Tibial nerve (tissue), 4 donors: Measurements from ENCODE around the gene GPRIN1. TPM values are rescaled to one million over a fixed set of nuclear protein-coding genes. Genes with fewer than 3 reads are reported as not detected.

Source experiments
- DNase-seq, 2 donors: peaks; one replicate each; pipeline ENCODE4 v3.0.0-alpha.2; 2019; ENCODE audit warnings: low spot score in 2 of 2
- H3K27ac ChIP-seq, 4 donors: fragments of 200-600 bp; sonication (generic) in 3 of 4; one replicate each; pipeline ENCODE4 v1.5.1; 2017 to 2019; ENCODE audit warnings: mild to moderate bottlenecking in 1 of 4
- H3K27me3 ChIP-seq, 2 donors: fragments of 200-600 bp; sonication (generic) in 1 of 2; one replicate each; pipeline versions ENCODE4 v1.5.1 to v1.6.0; 2017 to 2019
- H3K36me3 ChIP-seq, 3 donors: fragments of 200-600 bp; sonication (generic); one replicate each; pipeline ENCODE4 v1.5.1; 2018 to 2019
- H3K4me1 ChIP-seq, 4 donors: fragments of 200-600 bp; sonication (generic) in 3 of 4; one replicate each; pipeline ENCODE4 v1.5.1; 2017 to 2019
- H3K4me3 ChIP-seq, 4 donors: fragments of 200-600 bp; sonication (generic) in 3 of 4; one replicate each; pipeline ENCODE4 v1.5.1; 2017 to 2019; ENCODE audit warnings: mild to moderate bottlenecking in 1 of 4, moderate library complexity in 1 of 4
- H3K9me3 ChIP-seq, 4 donors: fragments of 200-600 bp; sonication (generic) in 3 of 4; one replicate each; pipeline ENCODE4 v1.5.1; 2017 to 2019
- CTCF ChIP-seq, 5 experiments: fragments of 200-600 bp in 3 of 5; fragments of 450-650 bp in 2 of 5; sonication (generic) in 3 of 5; IDR thresholded peaks; one replicate each; pipeline ENCODE4 v1.5.1; 2016 to 2019; ENCODE audit warnings: antibody characterized with exemption in 5 of 5, mild to moderate bottlenecking in 3 of 5, moderate library complexity in 2 of 5
- EP300 ChIP-seq, 2 donors: sonication (generic); formaldehyde crosslinking; IDR thresholded peaks; one replicate each; pipeline ENCODE4 v1.6.1; 2017; ENCODE audit warnings: antibody characterized with exemption in 2 of 2, mild to moderate bottlenecking in 1 of 2
- POLR2A ChIP-seq, 2 donors: fragments of 450-650 bp; IDR thresholded peaks; one replicate each; pipeline ENCODE4 v1.6.1; 2017; ENCODE audit warnings: antibody characterized with exemption in 2 of 2, mild to moderate bottlenecking in 2 of 2, moderate library complexity in 2 of 2
- WGBS, 2 donors: methylation state at CpG; one replicate each; pipeline ENCODE4 v1.1.5; 2018; 5-methylcytosine and 5-hydroxymethylcytosine counted together
- total RNA-seq, 4 donors: library from RNA; depleted of rRNA; stranded (reverse); fragments of >200 nt; gene quantifications; one replicate each; pipeline ENCODE4 v1.1.0, GENCODE V29; 2016

Gene GPRIN1
- total RNA-seq, 4 donors from 2014 or later, result 0.22 to 0.90 TPM; not detected in 2

GRCh38 chr5:176642675-176643490, 32.9 kb upstream of the GPRIN1 start:
- Histone ChIP-seq H3K4me3 (no peak overlapping the region), H3K27me3 (no peaks in the 10 kb centered on the region), H3K27ac (no peak overlapping the region), H3K4me1 (peaks cover 0 to 10% (median 4%) of the 10 kb centered on the region in 4 donors), H3K9me3 (no peaks in the 10 kb centered on the region), H3K36me3 (no peaks in the 10 kb centered on the region)
- no peak for DNase-seq
- 46 to 51% methylated on average over 12 to 14 of the region's 15 CpGs for WGBS, 2 donors
- TF ChIP-seq EP300 (IDR thresholded peaks at IDR 0.05), result no peak
- TF ChIP-seq POLR2A (IDR thresholded peaks at IDR 0.05), result no peak
- no peak for TF ChIP-seq CTCF (IDR thresholded peaks at IDR 0.05)

GRCh38 chr5:176640616-176641015, 30.7 kb upstream of the GPRIN1 start:
- TF ChIP-seq CTCF (IDR thresholded peaks at IDR 0.05) (no peak), POLR2A (IDR thresholded peaks at IDR 0.05) (no peak), EP300 (IDR thresholded peaks at IDR 0.05) (no peak)
- H3K27ac ChIP-seq, result no peak overlapping the region
- 61 to 62% methylated on average over 4 of the region's 4 CpGs for WGBS, 2 donors

GRCh38 chr5:176639981-176640380, 30.0 kb upstream of the GPRIN1 start:
- H3K4me3 ChIP-seq, result no peak overlapping the region
- no peak for TF ChIP-seq EP300 (IDR thresholded peaks at IDR 0.05)
- TF ChIP-seq POLR2A (IDR thresholded peaks at IDR 0.05), result no peak
- TF ChIP-seq CTCF (IDR thresholded peaks at IDR 0.05), result no peak
- no peaks in the 10 kb centered on the region for H3K9me3 ChIP-seq
- no peak for DNase-seq
- WGBS, 2 donors, result 57 to 60% methylated on average over 4 of the region's 4 CpGs
- no peak overlapping the region for H3K27ac ChIP-seq
- H3K4me1 ChIP-seq, result no peaks in the 10 kb centered on the region
- no peaks in the 10 kb centered on the region for H3K36me3 ChIP-seq
- no peaks in the 10 kb centered on the region for H3K27me3 ChIP-seq

More at GRCh38 chr5:176640616-176641015, 30.7 kb upstream of the GPRIN1 start:
- no peaks in the 10 kb centered on the region for H3K4me1 ChIP-seq
- H3K36me3 ChIP-seq, result no peaks in the 10 kb centered on the region
- H3K27me3 ChIP-seq, result no peaks in the 10 kb centered on the region
- no peak for DNase-seq
- no peaks in the 10 kb centered on the region for H3K9me3 ChIP-seq
- H3K4me3 ChIP-seq, result no peak overlapping the region

- Histone ChIP-seq H3K36me3 (no peaks in the 10 kb centered on the region), H3K9me3 (no peaks in the 10 kb centered on the region), H3K4me3 (no peak overlapping the region), H3K4me1 (no peaks in the 10 kb centered on the region), H3K27ac (no peak overlapping the region), H3K27me3 (no peaks in the 10 kb centered on the region)
- no peak for TF ChIP-seq CTCF (IDR thresholded peaks at IDR 0.05)
- no peak for DNase-seq
- WGBS, 2 donors, result 51 to 67% methylated on average over 2 to 3 of the region's 4 CpGs
Observed at GRCh38 chr5:176639208-176639607, 29.3 kb upstream of the GPRIN1 start.

- Histone ChIP-seq H3K4me1 (no peaks in the 10 kb centered on the region), H3K27me3 (peaks cover 0 to 5% of the 10 kb centered on the region in 2 donors), H3K27ac (no peak overlapping the region), H3K9me3 (no peaks in the 10 kb centered on the region), H3K4me3 (no peak overlapping the region), H3K36me3 (no peaks in the 10 kb centered on the region)
- no peak for TF ChIP-seq CTCF (IDR thresholded peaks at IDR 0.05)
- no peak for TF ChIP-seq EP300 (IDR thresholded peaks at IDR 0.05)
- no peak for TF ChIP-seq POLR2A (IDR thresholded peaks at IDR 0.05)
- DNase-seq, result no peak
- WGBS, 2 donors, result 91 to 93% methylated on average over 3 of the region's 3 CpGs
Observed at GRCh38 chr5:176638437-176638836, 28.5 kb upstream of the GPRIN1 start.
